IPS-NIHi7 (cell line): ENCODE measurements around the gene CEBPZOS.
"Not testable (repeated sequence)": the region's sequence is repeated elsewhere in the genome, so short reads cannot be mapped to it uniquely, and the experiment has no call there.

ENCODE experiments used
- DNase-seq: peaks from one replicate; pipeline ENCODE4 v3.0.0; 2012; ENCODE audit warnings: mixed read lengths; ENCODE audit errors: extremely low spot score

CEBPZOS gene

DNA sequence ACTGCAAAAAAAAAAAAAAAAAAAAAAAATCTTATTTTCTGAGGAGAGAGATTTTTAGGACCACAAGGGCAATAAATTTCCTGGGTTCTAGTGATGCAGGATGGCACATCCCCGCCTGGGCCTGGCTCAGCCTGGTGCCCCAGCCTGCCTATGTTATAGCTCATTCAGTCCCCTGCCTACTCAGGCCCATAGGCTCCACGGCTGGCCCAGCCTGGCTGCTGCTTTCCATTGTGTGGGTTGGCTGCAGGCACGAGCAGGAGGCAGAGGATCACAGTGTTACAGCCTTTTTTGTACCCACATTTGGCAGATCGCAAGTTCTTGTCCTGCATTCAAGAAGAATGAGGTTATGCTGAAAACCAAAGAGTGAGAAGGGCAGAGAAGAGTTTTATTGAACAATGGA is 5.0 kb upstream of the CEBPZOS start:
- no peak for DNase-seq

DNA sequence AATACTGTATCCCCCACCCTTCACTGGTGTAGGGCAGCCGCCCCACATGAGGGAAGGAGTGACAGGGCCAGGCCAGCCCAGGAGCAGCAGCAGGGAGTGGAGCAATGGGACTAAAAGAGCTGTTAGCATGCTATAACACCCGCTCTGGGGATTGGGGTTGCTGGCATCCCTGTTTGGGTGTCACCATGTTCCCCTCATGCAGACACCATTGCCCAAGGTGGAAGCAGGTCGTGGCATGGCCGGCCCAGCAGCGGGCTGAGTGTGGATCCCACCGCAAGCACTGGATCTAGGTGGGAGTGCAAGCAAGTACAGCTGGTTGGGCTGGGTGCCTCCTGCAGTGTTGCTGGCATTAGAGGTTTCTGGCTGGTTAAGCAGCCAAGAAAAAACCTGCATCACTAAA is 4.5 kb upstream of the CEBPZOS start:
- no peak for DNase-seq

DNA sequence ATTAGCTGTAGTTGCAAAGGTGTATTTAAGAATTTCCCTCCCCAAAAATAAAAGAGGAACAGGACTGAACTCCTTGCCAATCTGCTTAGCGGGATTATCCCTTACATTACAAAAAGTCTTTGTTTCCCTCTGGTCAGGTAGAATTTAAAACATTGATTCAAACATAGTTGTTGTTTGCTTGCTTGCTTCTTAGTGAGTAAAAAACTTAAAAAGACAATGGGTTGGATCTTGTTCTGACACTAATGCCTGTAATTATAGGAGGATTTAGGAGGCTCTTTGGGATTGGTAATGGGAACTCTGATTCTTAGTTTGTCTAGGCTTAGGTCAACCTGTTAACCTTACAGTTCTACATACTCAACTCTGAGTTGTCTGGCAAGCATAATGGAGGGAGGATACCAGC is 3.7 kb upstream of the CEBPZOS start:
- no peak for DNase-seq

DNA sequence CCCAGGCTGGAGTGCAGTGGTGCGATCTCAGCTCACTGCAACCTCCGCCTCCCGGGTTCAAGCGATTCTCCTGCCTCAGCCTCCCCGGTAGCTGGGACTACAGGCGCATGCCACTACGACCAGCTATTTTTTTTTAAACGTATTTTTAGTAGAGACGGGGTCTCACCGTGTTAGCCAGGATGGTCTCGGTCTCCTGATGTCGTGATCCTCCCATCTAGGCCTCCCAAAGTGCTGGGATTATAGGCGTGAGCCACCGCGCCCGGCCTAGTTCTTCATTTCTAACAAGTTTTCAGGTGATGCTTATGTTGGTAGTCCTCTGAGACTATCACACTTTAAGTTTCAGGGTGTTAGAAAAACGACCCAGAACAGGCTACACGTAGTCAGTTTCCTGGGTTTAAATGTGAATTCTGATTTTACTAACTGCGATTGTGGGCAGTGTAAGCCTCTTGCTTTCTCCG is 405 bp upstream of the CEBPZOS start:
- not testable (repeated sequence) for DNase-seq

DNA sequence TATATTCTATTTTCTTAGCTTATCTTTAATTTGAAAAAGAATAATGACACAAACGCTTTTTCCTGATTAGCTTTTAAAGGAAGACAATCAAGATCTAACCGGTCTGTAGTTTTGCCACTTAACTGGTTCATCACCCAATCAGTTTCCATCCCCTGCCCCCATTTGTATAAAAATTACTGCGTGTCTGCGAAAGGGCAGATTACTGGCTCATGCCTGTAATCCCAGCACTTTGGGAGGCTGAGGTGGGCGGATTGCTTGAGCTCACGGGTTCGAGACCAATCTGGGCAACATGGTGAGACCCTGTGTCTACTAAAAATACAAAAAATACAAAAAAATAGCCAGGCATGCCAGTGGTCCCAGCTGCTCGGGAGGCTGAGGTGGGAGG is 2.4 kb downstream of the CEBPZOS start:
- no peak for DNase-seq

DNA sequence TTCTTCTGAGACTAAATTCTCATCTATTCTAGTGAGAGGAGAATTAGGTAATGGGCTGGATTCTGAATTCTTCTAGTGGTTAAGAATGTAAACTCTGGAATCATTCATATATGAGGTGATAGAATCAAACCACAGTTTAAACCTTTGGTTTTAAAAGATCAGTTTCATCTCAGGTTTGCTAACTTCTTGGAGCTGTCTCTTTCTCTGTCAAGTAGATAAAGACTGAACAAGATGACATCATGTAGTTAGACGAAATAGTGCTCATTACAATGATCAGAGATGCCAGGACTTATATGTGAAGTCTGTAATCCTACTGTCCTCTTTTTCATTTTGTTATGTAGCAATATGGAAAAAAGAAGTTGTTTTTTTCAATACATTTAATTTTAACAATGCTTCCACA is 4.9 kb downstream of the CEBPZOS start:
- DNase-seq, result no peak

DNA sequence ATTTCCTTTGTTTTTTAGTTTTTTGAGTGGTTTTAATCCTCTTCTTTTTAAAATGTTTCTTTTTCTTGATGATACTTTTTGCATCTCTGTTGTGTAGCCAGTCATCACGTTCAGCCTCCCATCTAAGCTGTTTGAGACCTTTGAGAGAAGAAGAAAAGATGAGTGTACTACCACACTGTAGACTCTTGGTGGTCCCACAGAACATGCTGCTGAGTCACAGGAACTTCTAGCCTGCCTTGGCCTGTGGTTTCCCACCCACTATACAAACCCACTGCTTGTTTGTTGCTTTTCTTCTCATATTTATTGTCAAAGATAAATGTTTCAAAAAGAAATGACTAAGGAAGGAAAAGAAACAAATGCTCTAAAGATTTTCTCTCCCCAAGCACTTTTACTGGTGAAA is 5.5 kb downstream of the CEBPZOS start:
- DNase-seq, result no peak

DNA sequence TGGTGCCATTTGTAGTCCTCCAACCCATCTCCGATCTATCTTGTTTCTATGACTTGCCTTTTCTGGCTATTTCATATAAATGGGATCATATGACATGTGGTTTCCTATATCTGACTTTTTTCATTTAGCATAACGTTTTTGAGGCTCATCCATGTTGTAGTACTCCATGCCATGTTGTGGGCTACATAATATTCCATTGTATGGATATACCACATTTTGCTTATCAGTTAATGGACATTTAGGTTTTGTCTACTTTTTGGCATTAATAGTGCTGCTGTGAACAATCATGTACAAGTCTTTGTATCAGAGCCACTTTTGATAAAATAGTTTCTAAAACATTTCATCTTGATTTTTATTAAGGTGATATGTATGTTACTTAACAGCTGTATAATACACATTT is 7.4 kb downstream of the CEBPZOS start:
- no peak for DNase-seq

DNA sequence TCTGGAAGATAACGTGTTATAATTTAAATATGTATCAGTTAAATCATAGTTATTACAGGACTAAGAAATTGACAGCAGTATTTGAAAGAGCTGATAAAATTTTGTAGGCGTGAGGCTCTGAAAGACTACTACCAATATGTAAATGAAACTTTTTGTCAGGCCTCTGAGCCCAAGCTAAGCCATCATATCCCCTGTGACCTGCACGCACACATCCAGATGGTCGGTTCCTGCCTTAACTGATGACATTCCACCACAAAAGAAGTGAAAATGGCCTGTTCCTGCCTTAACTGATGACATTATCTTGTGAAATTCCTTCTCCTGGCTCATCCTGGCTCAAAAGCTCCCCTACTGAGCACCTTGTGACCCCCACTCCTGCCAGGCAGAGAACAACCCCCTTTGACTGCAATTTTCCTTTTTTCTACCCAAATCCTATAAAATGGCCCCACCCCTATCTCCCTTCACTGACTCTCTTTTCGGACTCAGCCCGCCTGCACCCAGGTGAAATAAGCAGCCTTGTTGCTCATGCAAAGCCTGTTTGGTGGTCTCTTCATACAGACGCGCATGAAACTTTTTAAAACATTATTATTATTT is 8.9 kb downstream of the CEBPZOS start:
- DNase-seq, result not testable (repeated sequence)

DNA sequence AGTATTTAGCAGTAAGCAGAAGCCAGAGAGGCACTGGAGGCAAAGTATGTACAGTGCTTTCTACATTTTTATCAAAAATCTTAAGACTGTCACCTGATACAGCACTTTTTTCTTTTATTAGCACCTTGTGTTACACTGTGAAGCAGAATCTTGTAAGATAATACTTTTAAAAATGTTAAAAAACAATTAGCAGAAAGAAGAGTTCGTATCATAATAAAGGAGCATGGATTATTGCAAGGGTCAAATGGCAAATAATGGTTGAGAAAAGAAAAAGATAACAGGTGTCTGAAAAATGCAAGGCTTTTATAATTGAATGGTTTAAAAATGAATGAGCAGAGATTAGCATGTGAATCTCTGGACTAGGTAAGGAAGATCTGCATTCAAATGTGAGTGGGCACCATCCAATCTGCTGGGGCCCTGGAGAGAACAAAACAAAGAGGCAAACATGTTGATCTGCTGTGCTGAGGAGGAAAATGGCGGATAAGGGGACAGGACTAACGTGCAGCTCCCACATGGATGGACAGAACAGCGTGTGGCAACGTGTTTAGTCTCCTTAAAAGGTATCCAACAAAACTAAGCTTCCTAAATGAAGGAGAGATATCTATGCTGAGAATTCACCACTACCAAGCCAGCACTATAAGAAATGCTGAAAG is 9.5 kb downstream of the CEBPZOS start:
- peak; percentile 35 for DNase-seq

DNA sequence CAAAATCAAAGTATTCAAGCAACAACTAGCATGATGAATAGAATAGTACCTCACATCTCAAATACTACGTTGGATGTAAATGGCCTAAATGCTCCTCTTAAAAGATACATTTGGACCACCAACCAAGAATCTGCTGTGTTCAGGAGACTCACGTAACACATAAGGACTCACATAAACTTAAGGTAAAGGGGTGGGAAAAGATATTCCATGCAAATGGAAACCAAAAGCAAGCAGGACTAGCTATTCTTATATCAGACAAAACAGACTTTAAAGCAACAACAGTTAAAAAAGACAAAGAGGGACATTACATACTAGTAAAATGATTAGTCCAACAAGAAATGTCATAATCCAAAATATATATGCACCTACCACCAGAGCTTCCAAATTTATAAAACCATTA is 10.5 kb downstream of the CEBPZOS start:
- not testable (repeated sequence) for DNase-seq

DNA sequence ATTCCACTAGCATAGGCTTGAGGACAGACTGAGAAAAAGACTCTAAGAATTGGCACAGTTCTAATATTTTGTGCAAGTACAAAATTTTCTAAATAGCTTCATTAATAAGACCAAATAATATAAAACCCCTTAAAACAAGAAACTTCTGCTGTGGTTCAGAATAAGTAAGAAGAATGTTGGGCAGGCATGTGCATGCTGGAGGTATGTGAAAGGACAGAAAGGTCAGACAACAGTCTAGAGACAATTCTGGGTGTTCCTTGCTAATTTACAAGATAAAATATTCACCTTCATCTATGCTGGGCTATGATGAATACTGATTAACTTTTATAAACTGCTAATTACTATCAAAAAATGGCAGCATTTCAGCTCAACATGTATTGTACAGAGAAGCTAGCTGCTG is 14.9 kb downstream of the CEBPZOS start:
- DNase-seq, result no peak

DNA sequence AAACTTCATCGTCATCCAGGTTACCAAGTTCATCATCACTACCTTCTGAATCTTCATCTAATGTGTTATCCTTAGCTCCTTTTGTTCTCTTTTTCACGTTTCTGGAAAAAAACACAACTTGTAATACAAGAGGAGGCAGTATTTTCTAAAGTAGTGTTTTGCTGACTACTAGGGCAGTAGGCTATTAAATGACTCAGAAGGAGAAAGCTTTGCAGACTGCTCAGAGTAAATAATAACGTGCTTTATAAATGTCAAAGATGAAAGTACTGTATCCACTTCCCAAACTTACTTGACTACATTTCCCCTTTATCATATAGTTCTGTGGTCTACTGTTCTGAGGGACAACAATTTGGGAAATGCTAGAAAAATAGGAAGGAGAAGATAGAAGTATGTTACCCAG is 15.6 kb downstream of the CEBPZOS start:
- DNase-seq, result no peak

DNA sequence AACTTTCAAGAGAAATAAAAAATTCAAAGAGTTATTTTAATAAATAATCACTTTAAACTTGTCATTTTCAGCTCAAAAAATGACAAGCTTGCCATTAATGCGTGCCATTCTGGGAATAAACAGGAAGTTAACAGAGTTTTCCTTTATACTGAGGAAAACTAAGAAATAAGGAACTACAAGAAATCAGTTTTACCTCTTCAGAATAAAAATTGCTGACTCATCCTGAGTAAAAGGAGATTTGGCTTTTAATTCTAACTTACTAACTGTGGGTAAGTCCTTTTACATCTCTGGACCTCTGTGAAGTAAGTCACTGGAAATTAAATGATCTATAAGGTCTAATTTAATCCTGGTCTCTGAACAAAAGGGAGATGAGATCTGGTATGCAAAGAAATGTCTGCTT is 19.0 kb downstream of the CEBPZOS start:
- DNase-seq, result no peak

DNA sequence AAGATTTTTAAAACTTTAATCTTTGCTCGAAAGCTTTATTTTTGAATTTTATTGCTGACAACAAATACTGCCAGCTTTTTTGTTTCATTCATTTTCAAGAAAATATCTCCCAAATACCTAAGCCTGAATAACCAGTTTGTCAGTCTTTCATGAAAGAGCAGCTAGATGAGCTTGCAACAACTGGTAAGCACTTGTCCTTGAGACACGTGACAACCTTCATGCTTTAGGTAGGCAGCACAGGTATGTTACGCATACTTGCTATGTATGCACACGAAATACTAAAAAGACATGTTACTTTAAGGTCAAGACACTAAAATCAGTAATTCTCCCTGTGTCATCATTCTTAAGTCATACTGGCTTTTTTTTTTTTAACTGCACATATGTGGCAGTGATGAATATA is 22.8 kb downstream of the CEBPZOS start:
- DNase-seq, result no peak

DNA sequence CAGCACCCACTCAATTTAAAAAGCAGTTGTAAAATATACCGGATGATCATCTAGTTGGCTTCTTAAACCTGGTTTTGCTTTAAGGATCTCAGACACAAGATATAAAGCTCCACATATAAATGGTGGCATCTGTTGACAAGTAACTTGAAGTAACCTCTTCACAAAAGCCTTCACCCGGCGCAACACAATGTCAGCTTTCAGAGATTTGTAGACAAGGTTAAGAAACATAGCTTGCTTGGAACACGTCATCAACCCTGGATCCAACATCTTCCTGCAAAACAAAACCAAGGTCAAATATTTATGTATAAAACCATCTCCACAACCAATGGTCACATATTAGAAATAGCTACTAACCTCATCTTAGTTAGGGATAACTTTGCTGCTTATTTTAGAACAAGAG is 26.8 kb downstream of the CEBPZOS start:
- no peak for DNase-seq

DNA sequence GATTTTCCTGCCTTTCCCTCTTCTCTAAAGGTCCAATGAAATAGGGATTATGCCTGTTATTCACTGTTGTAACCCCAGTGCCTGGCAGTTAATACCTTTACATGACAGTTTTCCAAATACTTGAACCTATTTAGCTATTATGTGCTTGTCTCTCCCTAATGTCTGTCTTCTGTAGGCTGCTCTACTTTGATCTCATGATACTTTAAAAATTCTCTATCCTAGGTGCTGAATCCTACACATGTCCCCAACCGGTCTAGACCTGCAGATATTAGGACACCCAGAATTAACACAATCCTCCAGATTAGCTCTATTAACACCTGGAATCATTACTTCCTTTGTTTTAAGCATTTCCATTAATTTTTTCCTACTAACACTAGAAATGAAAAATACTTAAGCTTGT is 27.8 kb downstream of the CEBPZOS start:
- DNase-seq, result no peak

DNA sequence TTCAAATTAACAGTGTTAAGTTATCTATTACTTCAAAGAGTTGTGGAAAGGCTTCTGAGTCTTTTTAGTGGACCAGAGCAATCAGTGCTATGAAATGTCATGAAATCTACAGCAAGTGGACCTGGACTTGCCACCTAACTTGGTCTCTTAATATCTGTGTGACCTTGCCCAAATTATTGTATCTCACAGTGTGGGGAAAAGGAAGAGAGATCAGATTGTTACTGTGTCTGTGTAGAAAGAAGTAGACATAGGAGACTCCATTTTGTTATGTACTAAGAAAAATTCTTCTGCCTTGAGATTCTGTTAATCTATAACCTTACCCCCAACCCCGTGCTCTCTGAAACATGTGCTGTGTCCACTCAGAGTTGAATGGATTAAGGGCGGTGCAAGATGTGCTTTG is 28.8 kb downstream of the CEBPZOS start:
- not testable (repeated sequence) for DNase-seq

DNA sequence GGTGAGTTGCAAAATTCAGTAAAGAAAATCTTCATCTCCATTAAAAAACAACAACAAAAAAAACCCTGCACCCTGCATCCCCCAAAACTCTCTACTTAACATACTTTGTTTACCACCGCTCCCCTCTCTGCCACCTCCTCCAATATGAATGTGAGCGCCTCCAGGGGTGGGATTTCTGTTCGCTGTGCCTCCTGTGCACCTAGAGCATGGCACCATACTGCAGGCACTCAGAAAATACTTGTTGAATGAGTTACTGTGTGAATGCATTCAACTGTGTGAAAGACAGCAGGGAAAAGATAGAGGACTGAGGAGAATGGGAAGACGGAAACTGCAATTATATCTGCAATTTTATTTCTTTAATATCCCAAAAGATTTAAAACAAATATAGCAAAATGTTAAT is 30.6 kb downstream of the CEBPZOS start:
- no peak for DNase-seq

DNA sequence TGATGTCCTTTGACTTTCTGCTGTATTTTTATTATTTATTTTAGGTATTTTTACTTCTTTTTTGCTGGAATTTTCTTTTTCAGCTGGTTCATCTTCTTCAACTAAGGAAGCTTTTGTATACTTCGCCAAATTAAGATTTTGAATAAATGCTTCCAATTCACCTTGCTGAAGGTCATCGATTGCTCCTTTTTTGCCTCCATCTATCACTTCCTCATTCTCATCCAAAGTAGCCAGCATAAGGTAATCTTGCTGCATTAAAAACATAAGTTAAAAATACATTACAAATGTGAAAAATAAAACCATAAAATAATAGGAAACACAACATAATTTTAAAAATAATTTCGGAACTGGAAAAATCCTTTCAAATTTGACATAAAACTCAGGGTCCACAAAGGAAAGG is 32.5 kb downstream of the CEBPZOS start:
- DNase-seq, result no peak

DNA sequence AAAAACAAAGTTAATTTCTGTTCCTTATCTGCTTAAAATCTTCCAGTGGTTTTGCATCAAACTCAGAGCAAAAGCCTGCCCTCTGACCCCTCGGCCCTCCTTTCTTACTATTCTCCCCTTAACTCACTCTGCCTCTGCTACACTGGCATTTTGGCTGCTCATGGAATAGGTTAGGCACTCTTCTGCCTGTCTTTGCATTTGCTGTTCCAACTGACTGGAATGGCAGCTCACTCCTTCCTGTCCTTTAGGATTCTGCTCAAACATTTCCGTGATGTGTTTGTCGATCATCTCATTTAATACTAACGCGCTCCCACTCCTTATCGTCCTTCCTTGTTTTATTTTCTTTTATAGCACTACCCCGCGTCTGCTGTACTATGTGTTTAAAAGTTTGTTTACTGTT is 34.3 kb downstream of the CEBPZOS start:
- peak; percentile 12 for DNase-seq

DNA sequence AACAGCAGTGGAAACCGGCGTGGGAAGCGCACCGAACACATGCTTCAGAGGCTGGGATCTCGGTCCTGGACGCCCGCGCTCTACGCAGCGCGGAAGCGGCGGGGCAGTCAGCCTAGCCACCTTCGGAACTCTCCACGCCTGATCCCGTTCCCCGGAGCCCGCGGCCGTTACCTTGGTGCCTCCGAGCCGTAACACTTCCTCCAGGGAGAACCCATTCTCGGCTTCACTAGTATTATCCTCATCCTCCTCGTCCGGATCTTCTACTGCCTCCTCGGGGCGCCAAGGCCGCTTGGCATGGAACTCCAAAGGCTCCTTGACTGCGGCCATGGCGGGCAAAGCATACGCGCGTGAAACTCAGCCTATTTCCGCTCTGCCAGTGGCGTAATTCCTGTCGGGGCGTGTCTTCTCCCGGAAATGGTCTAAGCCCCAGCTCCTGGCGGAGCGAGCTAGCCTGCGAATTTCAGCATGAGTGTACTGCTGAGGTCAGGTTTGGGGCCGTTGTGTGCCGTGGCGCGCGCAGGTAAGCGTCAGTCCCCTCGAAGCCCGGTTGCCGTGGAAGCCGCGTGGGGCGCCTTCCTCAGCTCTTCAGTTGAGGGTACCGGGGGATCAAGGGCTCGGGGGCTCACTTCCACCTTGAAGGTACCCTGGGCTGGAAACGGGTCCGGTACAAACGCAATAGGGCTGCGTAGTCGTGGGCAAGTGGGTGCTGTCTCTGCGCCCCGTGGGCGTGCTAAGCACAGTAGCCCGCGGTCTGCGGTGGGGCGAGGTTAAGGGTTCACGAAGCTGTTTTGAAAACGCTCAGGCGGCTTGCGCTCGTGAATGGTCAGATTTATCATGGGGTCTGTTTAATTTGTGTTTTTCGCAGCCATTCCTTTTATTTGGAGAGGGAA is 35.2 kb downstream of the CEBPZOS start, which contains the start of the genes CEBPZ and NDUFAF7:
CEBPZ (minus strand) TSS at position 356 of the 890 bp plus-strand sequence; CDS start at position 327, 29 bp downstream.
NDUFAF7 (plus strand) TSS at position 418 of the 890 bp plus-strand sequence; CDS start at position 466, 48 bp downstream.
- DNase-seq, result peak; percentile 91
